GM12878 (cell line): ENCODE results near the gene VGLL3. TPM values are rescaled to one million over a fixed set of nuclear protein-coding genes. Genes with fewer than 3 reads are reported as not detected.

Source experiments
- ATAC-seq: fragments of 200-7000 bp; cut with Tn5 transposase; 3 replicates; pipeline ENCODE4 v1.9.1; 2020; ENCODE audit warnings: mild to moderate bottlenecking, moderate library complexity
- BruUV-seq: library from RNA; stranded (reverse); fragments of 400-500 nt; replicated peaks from 2 replicates; lab custom pipeline; 2021; lab: Mats Ljungman, UMichigan
- CTCF ChIA-PET: fragments of 300-600 bp; sonication (Branson Sonifier 250); formaldehyde crosslinking; extraction: SDS; loops from one replicate; lab custom pipeline; 2021; ENCODE audit warnings: inconsistent platforms; lab: Yijun Ruan, JAX
- POLR2A ChIA-PET: fragments of 350-600 bp; formaldehyde crosslinking; extraction: SDS; loops from one replicate; lab custom pipeline; 2021; ENCODE audit warnings: inconsistent platforms; lab: Charles Lee
- RAD21 ChIA-PET: fragments of 300-600 bp; sonication (Branson Sonifier 250); formaldehyde crosslinking; loops from one replicate; lab custom pipeline; 2023; ENCODE audit warnings: antibody characterized with exemption; ENCODE audit not compliant: unreplicated experiment; lab: Charles Lee
- SMC1A ChIA-PET: fragments of 300-600 bp; sonication (Branson Sonifier 250); formaldehyde crosslinking; loops from one replicate; lab custom pipeline; 2023; ENCODE audit not compliant: unreplicated experiment, uncharacterized antibody; lab: Charles Lee
- DNase-seq: peaks from one replicate; pipeline ENCODE4 v3.0.0-alpha.2; 2011; ENCODE audit warnings: low read depth, low spot score
- FAIRE-seq: peaks from 3 replicates; lab custom pipeline; 2011; peaks lifted over from hg19 to GRCh38; lab: Jason Lieb, UNC
- H2AFZ ChIP-seq: 2 replicates; pipeline ENCODE4 v1.6.0; 2011; ENCODE audit warnings: low read depth, low read length, control low read depth; ENCODE audit not compliant: control insufficient read depth
- H3K27ac ChIP-seq: 2 replicates; pipeline ENCODE4 v1.5.1; 2011; ENCODE audit warnings: control low read depth; ENCODE audit not compliant: control insufficient read depth, insufficient read depth
- H3K27me3 ChIP-seq, 2 experiments: replicated peaks in 1 of 2; 2 replicates each; pipeline versions ENCODE4 v1.6.0 to v1.6.1; 2011; ENCODE audit warnings: low read length in 1 of 2; ENCODE audit not compliant: control insufficient read depth in 2 of 2, insufficient read depth in 2 of 2
- H3K36me3 ChIP-seq, 2 experiments: 2 replicates each; pipeline ENCODE4 v1.5.1; 2011; ENCODE audit warnings: low read length in 1 of 2; ENCODE audit not compliant: control insufficient read depth in 2 of 2, insufficient read depth in 2 of 2
- H3K4me1 ChIP-seq: 2 replicates; pipeline ENCODE4 v1.6.1; 2011; ENCODE audit warnings: mild to moderate bottlenecking, low read length, moderate library complexity, mixed read lengths; ENCODE audit not compliant: control insufficient read depth, insufficient read depth
- H3K4me2 ChIP-seq: 2 replicates; pipeline ENCODE4 v1.6.0; 2011; ENCODE audit warnings: control low read depth; ENCODE audit not compliant: control insufficient read depth, insufficient read depth
- H3K4me3 ChIP-seq: fragments of 200-600 bp; sonication (generic); 2 replicates; pipeline ENCODE4 v1.5.1; 2016
- H3K79me2 ChIP-seq: 2 replicates; pipeline ENCODE4 v1.6.0; 2011; ENCODE audit warnings: low read length; ENCODE audit not compliant: control insufficient read depth, insufficient read depth
- H3K9ac ChIP-seq: 2 replicates; pipeline ENCODE4 v1.8.0; 2011; ENCODE audit warnings: low read length, control low read depth, mixed read lengths; ENCODE audit not compliant: control insufficient read depth, insufficient read depth
- H3K9me3 ChIP-seq: replicated peaks from 3 replicates; pipeline ENCODE4 v1.5.1; 2011; ENCODE audit warnings: mild to moderate bottlenecking, low read length; ENCODE audit not compliant: control insufficient read depth, insufficient read depth
- H4K20me1 ChIP-seq: 2 replicates; pipeline ENCODE4 v1.6.0; 2011; ENCODE audit not compliant: control insufficient read depth, insufficient read depth
- BRCA1 ChIP-seq: IDR thresholded peaks from 2 replicates; pipeline ENCODE4 v1.6.1; 2011; ENCODE audit warnings: low read depth, low read length, improper control_type of control experiment
- DPF2 ChIP-seq: fragments of 450-650 bp; IDR thresholded peaks from 2 replicates; pipeline ENCODE4 v1.6.1; 2017; ENCODE audit warnings: mild to moderate bottlenecking
- EED ChIP-seq: sonication (generic); IDR thresholded peaks from 2 replicates; pipeline ENCODE4 v1.6.1; 2016; ENCODE audit warnings: antibody characterized with exemption, low read depth
- EZH2 ChIP-seq: IDR thresholded peaks from 2 replicates; pipeline ENCODE4 v1.6.1; 2012; ENCODE audit warnings: low read depth, mild to moderate bottlenecking, control low read depth, inconsistent platforms, low read length, borderline replicate concordance; ENCODE audit not compliant: control insufficient read depth
- GABPA ChIP-seq: IDR thresholded peaks from 2 replicates; pipeline ENCODE4 v1.6.1; 2014; ENCODE audit warnings: antibody characterized with exemption, low read depth, mild to moderate bottlenecking, inconsistent platforms
- KDM1A ChIP-seq: fragments of 200-600 bp; sonication (generic); IDR thresholded peaks from 2 replicates; pipeline ENCODE4 v1.6.1; 2016; ENCODE audit warnings: borderline replicate concordance
- MXI1 ChIP-seq: fragments of 150-350 bp; IDR thresholded peaks from 2 replicates; pipeline ENCODE4 v1.6.1; 2011; ENCODE audit warnings: low read depth, mild to moderate bottlenecking, inconsistent platforms, low read length, improper control_type of control experiment
- POLR2A ChIP-seq: IDR thresholded peaks from 2 replicates; pipeline ENCODE4 v1.6.1; 2011; ENCODE audit warnings: low read depth, mild to moderate bottlenecking, low read length
- RUNX3 ChIP-seq: IDR thresholded peaks from 2 replicates; pipeline ENCODE4 v1.6.1; 2012; ENCODE audit warnings: low read length, inconsistent platforms
- SMAD5 ChIP-seq: IDR thresholded peaks from 2 replicates; pipeline ENCODE4 v1.6.1; 2016; ENCODE audit warnings: antibody characterized with exemption, low read depth
- SP1 ChIP-seq: IDR thresholded peaks from one replicate; pipeline ENCODE4 v1.6.1; 2011; ENCODE audit warnings: low read depth, low read length
- SUZ12 ChIP-seq: fragments of 200-600 bp; sonication (generic); IDR thresholded peaks from one replicate; pipeline ENCODE4 v1.6.1; 2018; ENCODE audit warnings: antibody characterized with exemption, mild to moderate bottlenecking; ENCODE audit not compliant: unreplicated experiment
- YBX1 ChIP-seq: fragments of 450-650 bp; IDR thresholded peaks from 2 replicates; pipeline ENCODE4 v1.6.1; 2016; ENCODE audit warnings: antibody characterized with exemption
- ZZZ3 ChIP-seq: IDR thresholded peaks from 2 replicates; pipeline ENCODE4 v1.6.1; 2011; ENCODE audit warnings: low read depth; ENCODE audit not compliant: control insufficient read depth, insufficient read length
- WGBS: methylation state at CpG from one replicate; pipeline ENCODE4 v1.1.6; 2016; ENCODE audit warnings: low lambda C conversion rate; ENCODE audit not compliant: insufficient replicate concordance, insufficient coverage; ENCODE audit errors: missing lambda C conversion rate; 5-methylcytosine and 5-hydroxymethylcytosine counted together
- in situ Hi-C: fragments of 300-500 bp; cut with MboI; formaldehyde crosslinking; loops from 9 replicates; pipeline ENCODE4 v1.14.3; 2018; ENCODE audit warnings: mixed read lengths
- intact Hi-C: fragments of 100-400 bp; cut with micrococcal nuclease; formaldehyde crosslinking; loops from one replicate; pipeline ENCODE4 v1.14.2; 2022; ENCODE audit not compliant: unreplicated experiment
- polyA plus RNA-seq, 11 experiments: library from polyadenylated mRNA; depleted of rRNA in 4 of 11; unstranded in 6 of 11; stranded (reverse) in 5 of 11; fragments of >200 nt; fragmentation: Nextera tagmentation in 4 of 11; fragmentation: Illumina TruSeq in 1 of 11; extraction: Ambion mirVana in 4 of 11; extraction: Trizol in 1 of 11; gene quantifications; 1 replicate in 1 of 11; 2 replicates in 10 of 11; pipeline versions ENCODE4 v1.2.1 to v1.2.3, GENCODE V29; 2011 to 2016; ENCODE audit warnings: inconsistent platforms in 2 of 11, missing spikeins in 2 of 11, low read depth in 1 of 11
- total RNA-seq, 4 experiments: library from RNA; depleted of rRNA in 3 of 4; stranded (reverse); fragments of >200 nt in 3 of 4; fragmentation: Illumina TruSeq in 1 of 4; extraction: Trizol in 1 of 4; gene quantifications; 2 replicates each; pipeline versions ENCODE4 v1.2.1 to v1.2.3, GENCODE V29; 2013 to 2021
- TF ChIP-seq, protein P1 (sequence below): IDR thresholded peaks from 2 replicates; pipeline ENCODE4 v1.6.1; 2012; ENCODE audit warnings: low read depth, low read length, improper control_type of control experiment
- TF ChIP-seq, protein P2 (sequence below): fragments of 450-650 bp; IDR thresholded peaks from 2 replicates; pipeline ENCODE4 v1.6.1; 2014; ENCODE audit warnings: mild to moderate bottlenecking
- TF ChIP-seq, protein P3 (sequence below): IDR thresholded peaks from 2 replicates; pipeline ENCODE4 v1.6.1; 2011; ENCODE audit warnings: borderline replicate concordance, low read depth, mild to moderate bottlenecking, moderate library complexity, mixed read lengths, low read length; ENCODE audit not compliant: insufficient read depth; ENCODE audit errors: extremely low read length

Gene VGLL3
- total and polyA plus RNA-seq, 10 of the 15 experiments (the other 5 are each of a cell fraction or from before 2014, with no cell fraction given) = 0.05 TPM; not detected in 9

DNA sequence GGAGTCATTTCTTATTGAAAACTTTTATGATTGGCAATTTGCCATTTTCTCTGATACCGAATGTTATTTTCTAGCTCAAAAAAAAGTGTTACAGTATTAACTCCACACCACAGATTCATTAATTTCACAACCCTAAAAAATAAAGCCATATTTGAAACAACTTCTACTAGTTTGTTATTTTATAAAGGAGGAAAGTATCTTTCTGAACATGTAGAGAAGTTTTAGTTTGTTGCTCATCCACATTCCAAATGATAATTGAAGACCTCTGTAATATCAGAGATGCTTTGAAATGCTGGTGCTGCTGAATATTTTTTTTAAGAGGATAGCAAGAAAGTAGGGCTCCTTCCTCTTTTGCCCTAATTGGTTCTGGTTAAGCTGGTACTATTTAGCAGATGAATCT, 1.9 kb downstream of the VGLL3 start (continued):
- TF ChIP-seq, protein P1, sequence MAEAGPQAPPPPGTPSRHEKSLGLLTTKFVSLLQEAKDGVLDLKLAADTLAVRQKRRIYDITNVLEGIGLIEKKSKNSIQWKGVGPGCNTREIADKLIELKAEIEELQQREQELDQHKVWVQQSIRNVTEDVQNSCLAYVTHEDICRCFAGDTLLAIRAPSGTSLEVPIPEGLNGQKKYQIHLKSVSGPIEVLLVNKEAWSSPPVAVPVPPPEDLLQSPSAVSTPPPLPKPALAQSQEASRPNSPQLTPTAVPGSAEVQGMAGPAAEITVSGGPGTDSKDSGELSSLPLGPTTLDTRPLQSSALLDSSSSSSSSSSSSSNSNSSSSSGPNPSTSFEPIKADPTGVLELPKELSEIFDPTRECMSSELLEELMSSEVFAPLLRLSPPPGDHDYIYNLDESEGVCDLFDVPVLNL = no peak
- TF ChIP-seq RUNX3 (no peak), SP1 (no peak)
- TF ChIP-seq, all 136 proteins: peak for 0

DNA sequence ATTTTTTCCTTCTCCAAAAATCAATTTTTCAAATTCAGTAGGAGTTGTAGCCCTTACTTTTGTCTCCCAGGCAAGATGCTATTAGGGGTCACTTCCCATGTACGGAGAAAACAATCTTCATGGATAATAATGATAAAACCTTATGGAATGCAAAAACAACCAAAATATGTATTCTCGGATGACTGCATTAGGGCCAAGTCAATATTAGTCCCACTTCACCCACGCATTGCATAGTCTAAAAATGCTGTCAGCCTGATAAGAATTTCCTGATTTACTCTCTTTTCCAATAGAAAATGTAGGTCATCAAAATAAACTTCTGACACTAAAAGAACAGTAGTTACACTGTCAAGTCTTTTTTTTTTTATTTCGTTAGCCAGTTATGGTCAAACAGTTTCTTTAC, 2.7 kb downstream of the VGLL3 start:
- H3K36me3 ChIP-seq = no peaks in the 10 kb centered on the region
- RAD21 ChIA-PET = no interaction called here
- SMC1A ChIA-PET = no interaction called here
- no peak overlapping the region for H3K4me3 ChIP-seq
- H3K27ac ChIP-seq = no peak overlapping the region
- no peaks in the 10 kb centered on the region for H3K79me2 ChIP-seq
- no peak overlapping the region for H2AFZ ChIP-seq
- H4K20me1 ChIP-seq = no peaks in the 10 kb centered on the region
- in situ Hi-C loops = no loop called here
- DNase-seq (no peak), ATAC-seq (no peak), FAIRE-seq (no peak)
- intact Hi-C loops = no loop called here
- H3K9ac ChIP-seq = no peak overlapping the region
- H3K4me1 ChIP-seq = no peaks in the 10 kb centered on the region
- no peaks in the 10 kb centered on the region for H3K9me3 ChIP-seq
- CTCF ChIA-PET = interaction anchor here (0.6 to 1.6 kb wide), 2 partner anchors 37 to 95 kb away, joined by 3 read pairs; no protein-coding TSS in a partner anchor
- POLR2A ChIA-PET = no interaction called here
- no peak overlapping the region for H3K4me2 ChIP-seq
- BruUV-seq = no TSS peak
- H3K27me3 ChIP-seq = peaks cover 2 to 6% of the 10 kb centered on the region in 2 experiments; a peak in 3 of 4 replicates
- TF ChIP-seq, protein P2, sequence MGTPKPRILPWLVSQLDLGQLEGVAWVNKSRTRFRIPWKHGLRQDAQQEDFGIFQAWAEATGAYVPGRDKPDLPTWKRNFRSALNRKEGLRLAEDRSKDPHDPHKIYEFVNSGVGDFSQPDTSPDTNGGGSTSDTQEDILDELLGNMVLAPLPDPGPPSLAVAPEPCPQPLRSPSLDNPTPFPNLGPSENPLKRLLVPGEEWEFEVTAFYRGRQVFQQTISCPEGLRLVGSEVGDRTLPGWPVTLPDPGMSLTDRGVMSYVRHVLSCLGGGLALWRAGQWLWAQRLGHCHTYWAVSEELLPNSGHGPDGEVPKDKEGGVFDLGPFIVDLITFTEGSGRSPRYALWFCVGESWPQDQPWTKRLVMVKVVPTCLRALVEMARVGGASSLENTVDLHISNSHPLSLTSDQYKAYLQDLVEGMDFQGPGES = no peak
- TF ChIP-seq KDM1A (no peak), EED (no peak), EZH2 (no peak), GABPA (no peak), ZZZ3 (no peak), BRCA1 (no peak), YBX1 (no peak), DPF2 (no peak), SUZ12 (no peak), SMAD5 (no peak), POLR2A (no peak), MXI1 (no peak)
- TF ChIP-seq, protein P3, sequence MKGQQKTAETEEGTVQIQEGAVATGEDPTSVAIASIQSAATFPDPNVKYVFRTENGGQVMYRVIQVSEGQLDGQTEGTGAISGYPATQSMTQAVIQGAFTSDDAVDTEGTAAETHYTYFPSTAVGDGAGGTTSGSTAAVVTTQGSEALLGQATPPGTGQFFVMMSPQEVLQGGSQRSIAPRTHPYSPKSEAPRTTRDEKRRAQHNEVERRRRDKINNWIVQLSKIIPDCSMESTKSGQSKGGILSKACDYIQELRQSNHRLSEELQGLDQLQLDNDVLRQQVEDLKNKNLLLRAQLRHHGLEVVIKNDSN = no peak
- WGBS = 20% methylated on average over 3 of the region's 4 CpGs
